Tongue (tissue), 2 donors: Measurements from ENCODE around the gene METAP1D. TPM values are rescaled to one million over a fixed set of nuclear protein-coding genes. Genes with fewer than 3 reads are reported as not detected.
"Not testable (repeated sequence)": the region's sequence is repeated elsewhere in the genome, so short reads cannot be mapped to it uniquely, and the experiment has no call there.

Experiments used
- DNase-seq: peaks from one replicate; pipeline ENCODE4 v3.0.0-alpha.2; 2015
- total RNA-seq: library from RNA; depleted of rRNA; stranded (reverse); fragments of >200 nt; gene quantifications from one replicate; pipeline ENCODE4 v1.2.3, GENCODE V29; 2014

METAP1D gene
- total RNA-seq, 1 donor from 2014 or later = 15.1 TPM

- not testable (repeated sequence) for DNase-seq
Observed at GRCh38 chr2:171997031-171997430, 2.7 kb upstream of the METAP1D start.

DNA sequence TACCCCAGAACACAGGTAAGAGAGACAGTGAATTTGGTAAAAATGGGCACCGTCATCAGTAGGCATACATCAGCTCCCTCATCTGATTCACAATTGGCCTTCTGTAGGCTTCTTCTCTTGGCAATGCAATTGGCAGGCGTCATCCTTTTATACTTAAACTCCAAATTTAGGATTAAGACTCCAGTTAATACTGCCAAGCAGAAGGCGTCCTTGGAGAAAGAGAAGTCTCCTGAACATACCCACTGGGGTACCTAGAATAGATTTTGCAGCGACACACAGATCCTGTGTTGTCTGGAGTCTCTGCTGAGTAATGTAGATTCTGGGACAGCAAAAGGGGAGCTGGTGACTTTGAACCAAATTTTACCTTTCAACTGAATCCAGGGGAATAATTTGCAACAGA is 592 bp upstream of the METAP1D start:
- DNase-seq = no peak

GRCh38 chr2:172000696-172001361 is 1.1 kb downstream of the METAP1D start:
- DNase-seq = no peak

GRCh38 chr2:172007372-172007771 is 7.6 kb downstream of the METAP1D start:
- DNase-seq = no peak

DNA sequence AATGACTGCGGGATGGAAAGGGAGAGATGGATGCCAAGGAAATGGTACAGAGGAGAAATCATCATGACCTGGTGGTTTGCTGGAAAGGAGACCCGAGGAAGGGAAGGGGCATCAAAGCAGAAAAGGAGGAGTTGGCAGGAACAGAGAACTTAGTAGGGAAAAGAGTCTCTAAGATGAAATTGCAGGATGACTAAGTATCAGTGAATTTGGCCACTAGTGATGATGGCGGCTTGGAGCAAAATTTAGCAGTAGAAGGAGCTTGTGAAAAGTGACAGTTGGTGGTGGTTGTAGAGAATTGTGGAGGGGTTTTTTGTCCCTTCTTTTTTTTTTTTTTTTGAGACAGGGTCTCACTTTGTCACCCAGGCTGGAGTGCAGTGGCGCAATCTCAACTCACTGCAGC is 10.1 kb downstream of the METAP1D start:
- DNase-seq = no peak

DNA sequence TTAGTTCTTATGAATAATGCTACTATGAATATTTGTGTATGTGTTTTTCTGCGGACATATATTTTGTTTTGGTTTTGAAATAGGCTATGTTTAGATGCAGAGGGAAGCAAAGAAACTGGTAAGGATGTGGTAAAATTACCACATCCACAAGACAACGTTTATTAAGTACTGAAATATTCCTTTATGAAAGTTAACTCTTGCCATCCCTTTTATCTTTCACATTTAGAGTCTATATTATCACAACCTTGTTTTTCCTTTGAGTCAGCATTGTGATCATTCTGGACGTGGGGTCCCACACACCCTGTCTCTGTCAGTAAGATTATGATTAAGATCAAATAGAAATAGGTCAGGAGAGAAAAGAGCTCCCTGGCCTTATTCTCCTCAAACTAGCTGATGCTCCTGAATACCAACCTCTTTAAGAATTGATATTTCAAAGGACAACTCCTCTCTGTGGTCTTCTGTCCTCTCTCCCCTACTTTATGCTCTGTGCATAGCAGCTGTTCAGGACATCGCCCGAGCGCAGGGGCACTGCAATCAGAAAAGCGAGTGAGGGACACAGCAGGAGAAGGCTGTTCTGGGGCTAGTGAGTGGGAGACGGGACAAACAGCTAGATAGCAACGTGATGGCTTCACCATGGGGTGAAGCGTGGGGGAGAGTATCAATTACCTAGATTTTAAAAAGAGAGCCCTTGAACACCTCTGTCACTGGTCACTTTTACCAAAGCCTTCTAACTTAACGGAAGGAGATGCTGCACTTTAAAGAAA is 12.2 kb downstream of the METAP1D start:
- DNase-seq = no peak

GRCh38 chr2:172012677-172013391 is 13.1 kb downstream of the METAP1D start:
- no peak for DNase-seq

DNA sequence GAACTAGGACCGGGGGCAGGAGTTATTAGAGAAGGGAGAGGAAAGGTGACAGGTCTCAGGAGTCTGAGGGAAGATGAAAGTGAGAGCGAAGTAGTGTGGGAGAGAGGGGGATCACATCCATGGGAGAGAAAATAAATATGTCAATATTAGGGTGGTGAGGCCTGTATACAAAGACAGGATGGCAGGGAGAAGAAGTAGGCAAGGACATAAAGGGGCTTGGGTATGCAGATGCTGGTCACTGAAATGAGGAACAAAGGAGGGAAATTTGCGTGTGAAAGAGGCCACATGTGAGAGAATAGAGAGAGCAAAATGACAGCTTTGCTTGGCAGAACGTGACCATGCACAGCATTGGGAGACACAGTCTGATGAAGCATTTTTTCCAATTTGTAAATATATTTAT is 13.6 kb downstream of the METAP1D start:
- DNase-seq = no peak

DNA sequence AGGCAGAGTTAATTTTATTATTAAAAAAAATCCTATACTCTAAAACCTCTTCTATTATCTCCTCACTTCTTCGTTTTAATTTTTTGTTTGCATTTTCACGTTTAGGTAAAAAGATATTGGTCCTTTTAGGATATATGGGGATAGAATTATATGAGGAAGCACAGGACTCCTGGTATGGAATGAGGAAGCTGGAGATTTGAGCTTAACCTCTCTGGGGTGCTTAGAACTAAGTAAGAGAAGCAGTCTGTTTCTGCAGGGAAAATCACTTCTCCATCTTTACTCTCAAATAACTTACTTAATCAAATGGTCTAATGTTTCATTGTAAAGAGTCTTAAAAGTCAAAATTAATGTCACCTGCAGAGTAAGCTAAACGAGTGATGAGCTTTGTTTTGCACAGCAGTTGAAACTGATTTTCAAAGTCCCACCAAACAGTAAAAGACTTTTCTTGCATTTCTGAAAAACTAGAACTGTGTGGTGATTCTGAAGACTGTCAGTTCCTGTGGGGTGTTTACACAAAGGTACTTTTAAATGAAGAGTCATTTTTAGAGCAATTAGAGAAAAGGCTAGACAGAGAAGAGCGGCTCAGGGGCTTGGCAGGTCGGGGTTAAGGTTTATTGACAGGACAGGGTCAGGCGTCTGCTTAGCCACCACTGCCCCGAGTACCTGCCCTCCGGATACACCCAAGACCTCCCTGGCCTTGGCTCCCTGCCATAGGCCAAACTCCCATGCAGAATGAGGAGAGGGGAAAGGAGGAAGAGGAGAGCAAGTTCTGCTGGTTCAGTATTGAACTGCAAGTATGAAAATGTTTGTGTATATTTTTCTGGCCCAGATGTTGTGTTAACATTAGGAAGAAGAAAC is 21.6 kb downstream of the METAP1D start:
- DNase-seq = no peak

DNA sequence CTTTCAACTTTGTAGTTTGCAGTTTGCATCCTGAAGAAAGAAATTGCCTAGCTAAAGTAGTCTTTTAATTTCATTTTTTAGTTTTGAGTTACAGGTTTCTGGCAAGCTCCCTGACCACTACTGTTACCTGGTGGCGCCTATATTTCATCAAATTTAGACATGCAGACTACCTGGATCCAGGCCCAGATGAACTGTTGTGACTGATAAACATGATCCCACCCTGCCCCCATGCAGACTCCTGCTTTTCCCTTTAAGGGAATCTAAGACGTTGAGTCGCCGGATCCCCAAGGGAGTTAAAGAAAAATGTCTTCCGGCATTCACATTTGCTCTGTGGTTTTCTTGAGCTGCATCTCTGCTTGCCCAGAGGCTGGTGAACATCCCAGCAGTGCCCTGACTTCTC is 22.2 kb downstream of the METAP1D start:
- peak; percentile 25 for DNase-seq

DNA sequence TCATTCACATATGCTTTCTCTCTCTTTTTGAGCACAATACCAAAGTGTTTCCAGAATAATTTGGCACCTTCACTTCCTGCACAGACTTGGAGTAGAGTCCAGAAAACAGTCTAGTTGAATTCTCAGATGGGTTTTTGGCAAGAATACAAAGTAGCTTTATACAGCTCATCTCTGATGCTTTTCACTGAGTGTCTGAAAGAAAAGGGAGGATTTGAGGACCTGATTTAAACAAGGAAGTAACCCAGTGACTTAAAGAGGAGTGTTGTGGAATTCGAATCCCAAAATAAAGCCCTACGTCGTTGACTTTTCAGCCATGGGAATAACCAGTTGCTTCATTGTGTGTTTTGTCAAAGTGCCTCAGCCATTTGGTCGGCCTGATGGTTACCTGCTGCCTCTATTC is 31.8 kb downstream of the METAP1D start:
- peak; percentile 71 for DNase-seq

- DNase-seq = no peak
Observed at GRCh38 chr2:172038121-172038520, 38.4 kb downstream of the METAP1D start.

DNA sequence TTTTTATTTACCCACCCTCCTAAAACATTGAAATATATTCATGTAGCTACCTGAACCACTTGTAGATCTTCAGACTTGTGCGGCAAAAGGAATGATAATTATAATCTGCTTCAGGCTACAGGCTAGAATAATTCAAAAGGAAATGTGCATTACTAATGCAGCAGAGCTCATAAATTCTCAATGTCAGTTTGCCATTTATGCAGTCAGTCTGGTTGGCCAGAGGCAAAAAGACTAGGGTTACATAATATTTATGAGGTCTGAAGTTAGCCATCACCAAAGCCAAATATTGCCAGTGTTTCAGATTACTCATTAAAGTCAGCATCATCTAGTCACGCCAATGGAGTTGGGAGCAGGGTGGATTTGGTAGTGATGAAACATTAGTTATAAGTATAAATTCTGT is 38.9 kb downstream of the METAP1D start:
- no peak for DNase-seq

DNA sequence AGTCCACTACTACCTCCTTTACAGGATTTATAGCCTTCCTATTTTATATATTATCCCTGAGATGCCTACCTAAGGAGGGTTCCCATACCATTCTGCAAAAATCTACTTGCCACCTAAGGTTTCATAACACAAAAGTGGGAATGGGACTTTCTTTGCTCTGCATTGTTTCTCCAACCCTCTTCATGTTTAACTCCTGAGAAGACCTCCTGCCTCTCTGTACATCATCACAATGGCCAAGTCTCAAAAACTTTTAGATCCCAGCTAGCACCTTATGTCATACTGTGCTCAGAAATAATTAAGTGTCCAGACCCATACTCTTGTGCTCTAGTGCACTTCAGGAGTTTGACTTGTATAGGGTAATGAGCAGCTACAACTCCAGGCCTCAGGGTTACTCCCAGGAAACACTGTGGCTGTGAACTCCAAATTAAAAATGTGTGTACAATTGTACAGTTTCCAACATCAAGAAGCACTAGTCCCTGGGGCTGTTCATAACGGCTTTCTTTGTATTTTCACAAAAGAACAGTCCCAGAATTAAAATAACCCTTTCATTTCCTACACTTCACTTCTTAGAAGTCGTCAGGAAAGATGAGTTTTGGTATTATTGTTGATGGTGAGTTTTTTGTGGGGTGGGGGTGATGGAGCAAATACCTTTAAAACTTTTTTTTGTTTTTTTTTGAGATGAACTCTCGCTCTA is 39.4 kb downstream of the METAP1D start:
- DNase-seq = no peak

- no peak for DNase-seq
Observed at GRCh38 chr2:172040311-172040710, 40.6 kb downstream of the METAP1D start.

- DNase-seq = no peak
Observed at GRCh38 chr2:172046080-172046678, 46.4 kb downstream of the METAP1D start.

DNA sequence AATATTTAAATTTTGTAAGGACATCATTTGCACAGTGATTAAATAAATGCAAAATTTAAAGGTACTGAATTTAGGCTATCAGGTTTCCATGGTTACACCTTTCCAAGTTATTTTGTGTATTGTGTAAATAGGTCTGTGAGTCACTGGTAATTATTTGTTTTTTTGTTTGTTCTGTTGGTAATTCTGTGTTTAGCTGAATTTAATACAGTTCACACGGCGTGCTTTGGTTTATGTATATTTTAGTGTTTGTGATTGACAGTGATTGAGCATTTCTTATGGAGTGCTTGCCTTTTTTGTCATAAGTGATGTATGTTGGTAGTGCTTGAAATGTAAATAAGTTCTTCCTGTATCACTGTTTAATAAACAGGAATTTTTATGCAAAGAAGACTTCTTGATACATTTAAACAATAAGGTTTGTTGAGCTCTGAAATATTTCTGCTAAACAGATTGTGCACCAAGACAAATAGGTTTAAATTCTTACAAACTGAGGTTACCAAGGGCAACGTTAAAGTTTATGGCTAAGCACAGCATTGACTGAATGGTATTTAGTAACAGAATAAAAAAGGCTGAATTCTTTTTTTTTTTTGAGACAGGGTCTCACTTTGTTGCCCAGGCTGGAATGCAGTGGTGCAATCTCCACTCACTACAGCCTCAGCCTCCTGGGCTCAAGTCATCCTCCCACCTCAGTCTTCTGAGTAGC is 47.3 kb downstream of the METAP1D start:
- DNase-seq = no peak

GRCh38 chr2:172047566-172048507 is 48.1 kb downstream of the METAP1D start:
- no peak for DNase-seq
